Measurements from ENCODE around the gene OST4.

Gene OST4

GRCh38 chr2:27023740-27024139 is 47.7 kb downstream of the OST4 start:
- no peak for FAIRE-seq

- no peak for FAIRE-seq
Measured at GRCh38 chr2:27021253-27022049, 50.0 kb downstream of the OST4 start.

Data from islet of Langerhans (tissue), 1 donor.